ENCODE measurements around the gene TPI1.
A peak's percentile ranks its signal among the peaks of the same experiment; 100 is the strongest.
"Not testable (repeated sequence)": the region's sequence is repeated elsewhere in the genome, so short reads cannot be mapped to it uniquely, and the experiment has no call there.

The TPI1 gene

GRCh38 chr12:6866920-6867412 is 365 bp upstream of the TPI1 start:
- no peak overlapping the region for H3K27ac Mint-ChIP-seq
- peak overlapping the region; percentile 88 for H3K4me3 Mint-ChIP-seq
- H3K27me3 Mint-ChIP-seq (ENCODE audit: low read depth, poor library complexity) = peaks cover 4% of the 10 kb centered on the region
- no peak for DNase-seq
- H3K36me3 Mint-ChIP-seq (ENCODE audit: low read depth) = peaks cover 62% of the 10 kb centered on the region
- TF ChIP-seq CTCF (IDR thresholded peaks at IDR 0.05) = no peak
- H3K4me1 Mint-ChIP-seq = peaks cover 53% of the 10 kb centered on the region
- H3K9me3 Mint-ChIP-seq = no peaks in the 10 kb centered on the region

GRCh38 chr12:6868211-6869048 is 1.1 kb downstream of the TPI1 start:
- TF ChIP-seq CTCF (IDR thresholded peaks at IDR 0.05) = no peak
- no peak for DNase-seq
- Mint-ChIP-seq H3K9me3 (no peaks in the 10 kb centered on the region), H3K4me3 (peak overlapping the region; percentile 94), H3K4me1 (peaks cover 58% of the 10 kb centered on the region), H3K27me3 (ENCODE audit: low read depth, poor library complexity) (peaks cover 4% of the 10 kb centered on the region), H3K36me3 (ENCODE audit: low read depth) (peaks cover 52% of the 10 kb centered on the region), H3K27ac (peak overlapping the region; percentile 93)

GRCh38 chr12:6869049-6870021 is 2.0 kb downstream of the TPI1 start:
- peaks cover 45% of the 10 kb centered on the region for H3K36me3 Mint-ChIP-seq (ENCODE audit: low read depth)
- H3K27ac Mint-ChIP-seq = peak overlapping the region; percentile 93
- DNase-seq = peak; percentile 91
- peaks cover 4% of the 10 kb centered on the region for H3K27me3 Mint-ChIP-seq (ENCODE audit: low read depth, poor library complexity)
- peak overlapping the region; percentile 94 for H3K4me3 Mint-ChIP-seq
- H3K4me1 Mint-ChIP-seq = peaks cover 63% of the 10 kb centered on the region
- H3K9me3 Mint-ChIP-seq = no peaks in the 10 kb centered on the region
- peak; percentile 94 for TF ChIP-seq CTCF (IDR thresholded peaks at IDR 0.05)

GRCh38 chr12:6870304-6870703 is 3.0 kb downstream of the TPI1 start:
- H3K4me1 Mint-ChIP-seq = peaks cover 60% of the 10 kb centered on the region
- not testable (repeated sequence) for H3K27me3 Mint-ChIP-seq (ENCODE audit: low read depth, poor library complexity); DNase-seq; H3K9me3 Mint-ChIP-seq
- peak overlapping the region; percentile 67 for H3K27ac Mint-ChIP-seq
- peak overlapping the region; percentile 94 for H3K4me3 Mint-ChIP-seq
- peaks cover 36% of the 10 kb centered on the region for H3K36me3 Mint-ChIP-seq (ENCODE audit: low read depth)

- Mint-ChIP-seq H3K4me3 (peak overlapping the region; percentile 89), H3K4me1 (peaks cover 52% of the 10 kb centered on the region), H3K27ac (peak overlapping the region; percentile 38), H3K27me3 (ENCODE audit: low read depth, poor library complexity) (peaks cover 3% of the 10 kb centered on the region), H3K36me3 (ENCODE audit: low read depth) (peaks cover 35% of the 10 kb centered on the region), H3K9me3 (no peaks in the 10 kb centered on the region)
- DNase-seq = no peak
- TF ChIP-seq CTCF (IDR thresholded peaks at IDR 0.05) = no peak
These were observed 4.0 kb downstream of the TPI1 start for GRCh38 chr12:6871052-6871957.

Data from nephron progenitor cell (in vitro differentiated cells).